K562 (cell line): ENCODE data around the gene APOC1. TPM values are rescaled to one million over a fixed set of nuclear protein-coding genes. Genes with fewer than 3 reads are reported as not detected.

Experiments used
- ATAC-seq: fragments of 200-7000 bp; cut with Tn5 transposase; 3 replicates; pipeline ENCODE4 v1.9.1; 2020; ENCODE audit warnings: moderate library complexity
- BruUV-seq: library from RNA; stranded (reverse); fragments of 400-500 nt; replicated peaks from 2 replicates; lab custom pipeline; 2021; lab: Mats Ljungman, UMichigan
- CTCF ChIA-PET: fragments of 300-600 bp; formaldehyde crosslinking; extraction: SDS; loops from one replicate; lab custom pipeline; 2021; ENCODE audit warnings: low intra/inter-chr PET ratio; lab: Yijun Ruan, JAX
- POLR2A ChIA-PET: fragments of 300-600, 350-650 bp; sonication (Branson Sonifier 250); formaldehyde crosslinking; extraction: SDS; loops from one replicate; lab custom pipeline; 2021; ENCODE audit warnings: antibody characterized with exemption, inconsistent platforms; lab: Yijun Ruan, JAX
- DNase-seq, 4 experiments: peaks; one replicate each; pipeline versions ENCODE4 v3.0.0 to v3.0.0-alpha.2; 2011 to 2018; ENCODE audit warnings: low spot score in 3 of 4, mixed read lengths in 3 of 4; ENCODE audit errors: extremely low read depth in 1 of 4
- FAIRE-seq: peaks from 2 replicates; lab custom pipeline; 2011; peaks lifted over from hg19 to GRCh38; lab: Jason Lieb, UNC
- H2AFZ ChIP-seq: 2 replicates; pipeline ENCODE4 v1.6.0; 2011; ENCODE audit warnings: low read depth, low read length, control low read depth, inconsistent platforms
- H3K27ac ChIP-seq: fragments of 200-600 bp; 3 replicates; pipeline ENCODE4 v1.8.0; 2011; ENCODE audit warnings: low read depth, mild to moderate bottlenecking, control low read depth, inconsistent platforms, low read length, moderate library complexity, mixed read lengths; ENCODE audit errors: extremely low read depth
- H3K27me3 ChIP-seq, 2 experiments: fragments of 300-600 bp in 1 of 2; 2 replicates in 1 of 2; 3 replicates in 1 of 2; pipeline versions ENCODE4 v1.6.0 to v1.8.0; 2011; ENCODE audit warnings: inconsistent platforms in 2 of 2, low read length in 2 of 2, mild to moderate bottlenecking in 1 of 2, mixed read lengths in 1 of 2, moderate library complexity in 1 of 2; ENCODE audit not compliant: control insufficient read depth in 2 of 2, insufficient read depth in 2 of 2
- H3K36me3 ChIP-seq: fragments of 300-600 bp; 3 replicates; pipeline ENCODE4 v1.8.0; 2011; ENCODE audit warnings: mild to moderate bottlenecking, low read length, inconsistent platforms; ENCODE audit not compliant: control insufficient read depth, insufficient read depth
- H3K4me1 ChIP-seq, 2 experiments: fragments of 200-600 bp in 1 of 2; replicated peaks in 1 of 2; 2 replicates in 1 of 2; 3 replicates in 1 of 2; pipeline versions ENCODE4 v1.5.1 to v1.8.0; 2011; ENCODE audit warnings: inconsistent platforms in 2 of 2, low read length in 2 of 2, mild to moderate bottlenecking in 1 of 2, mixed read lengths in 1 of 2, moderate library complexity in 1 of 2; ENCODE audit not compliant: control insufficient read depth in 2 of 2, insufficient read depth in 2 of 2
- H3K4me2 ChIP-seq: 2 replicates; pipeline ENCODE4 v1.6.1; 2011; ENCODE audit warnings: low read length, control low read depth, inconsistent platforms, mixed read lengths; ENCODE audit not compliant: insufficient read depth
- H3K4me3 ChIP-seq: fragments of 200-600 bp; sonication (generic), shearing (Covaris generic); 2 replicates; pipeline ENCODE4 v1.5.1; 2016; ENCODE audit warnings: control low read depth, inconsistent platforms
- H3K79me2 ChIP-seq: fragments of 200-600 bp; 3 replicates; pipeline ENCODE4 v1.8.0; 2011; ENCODE audit warnings: low read length, inconsistent platforms; ENCODE audit not compliant: control insufficient read depth, insufficient read depth
- H3K9ac ChIP-seq, 2 experiments: 2 replicates each; pipeline versions ENCODE4 v1.6.0 to v1.6.1; 2011; ENCODE audit warnings: low read depth in 2 of 2, low read length in 2 of 2, control low read depth in 1 of 2, inconsistent platforms in 1 of 2, mild to moderate bottlenecking in 1 of 2, mixed read lengths in 1 of 2; ENCODE audit not compliant: insufficient read depth in 1 of 2
- H3K9me1 ChIP-seq: one replicate; pipeline ENCODE4 v1.6.0; 2011; ENCODE audit warnings: inconsistent platforms, mild to moderate bottlenecking, low read length, moderate library complexity; ENCODE audit not compliant: control insufficient read depth, insufficient read depth
- H3K9me3 ChIP-seq: replicated peaks from 2 replicates; pipeline ENCODE4 v1.5.1; 2011; ENCODE audit warnings: low read depth, low read length, inconsistent platforms; ENCODE audit not compliant: control insufficient read depth, insufficient read depth
- H4K20me1 ChIP-seq: replicated peaks from 2 replicates; pipeline ENCODE4 v1.6.1; 2011; ENCODE audit warnings: low read length, inconsistent platforms, mixed read lengths; ENCODE audit not compliant: control insufficient read depth, insufficient read depth
- HNRNPK ChIP-seq: fragments of 200-400 bp; formaldehyde crosslinking; IDR thresholded peaks from one replicate; pipeline ENCODE4 v1.6.1; 2018; ENCODE audit warnings: mild to moderate bottlenecking, low read depth, low read length; ENCODE audit not compliant: poor library complexity, severe bottlenecking
- MYNN ChIP-seq, 2 experiments: sonication (generic); formaldehyde crosslinking in 1 of 2; IDR thresholded peaks; 2 replicates each; pipeline versions ENCODE4 v1.5.0 to v1.6.1; 2016 to 2020; ENCODE audit warnings: antibody characterized with exemption in 1 of 2, missing genetic modification reagents in 1 of 2
- TRIM28 ChIP-seq: fragments of 450-650 bp; IDR thresholded peaks from 2 replicates; pipeline ENCODE4 v1.6.1; 2017
- XRCC4 ChIP-seq: IDR thresholded peaks from one replicate; pipeline ENCODE4 v1.6.1; 2011; ENCODE audit not compliant: insufficient read depth, insufficient read length; ENCODE audit errors: extremely low read depth
- ZNF12 ChIP-seq: sonication (generic); formaldehyde crosslinking; IDR thresholded peaks from 2 replicates; pipeline ENCODE4 v1.4.0; 2020; ENCODE audit warnings: mild to moderate bottlenecking, missing genetic modification reagents
- ZNF318 ChIP-seq, 2 experiments: fragments of 450-650 bp; IDR thresholded peaks; 2 replicates each; pipeline ENCODE4 v1.6.1; 2016; ENCODE audit warnings: mild to moderate bottlenecking in 2 of 2, borderline replicate concordance in 1 of 2, low read depth in 1 of 2, moderate library complexity in 1 of 2
- ZNF395 ChIP-seq: fragments of 200-800 bp; sonication (Bioruptor generic); IDR thresholded peaks from 2 replicates; pipeline ENCODE4 v1.6.1; 2017; ENCODE audit warnings: missing genetic modification characterization, missing compliant biosample characterization
- ZNF583 ChIP-seq: fragments of 250-450 bp; sonication (Bioruptor Pico); IDR thresholded peaks from 2 replicates; pipeline ENCODE4 v1.4.0; 2020
- ZNF586 ChIP-seq: fragments of 450-650 bp; formaldehyde crosslinking; conservative IDR thresholded peaks from 2 replicates; pipeline ENCODE4 v1.4.0; 2020; ENCODE audit warnings: mild to moderate bottlenecking, moderate library complexity
- WGBS: fragments of 100-300 bp; shearing (Covaris generic); methylation state at CpG from one replicate; pipeline ENCODE4 v1.1.6; 2016; ENCODE audit warnings: low coverage, mixed read lengths; ENCODE audit not compliant: insufficient coverage; ENCODE audit errors: missing lambda C conversion rate; 5-methylcytosine and 5-hydroxymethylcytosine counted together
- in situ Hi-C: fragments of 300-500 bp; cut with MboI; formaldehyde crosslinking; loops from 4 replicates; pipeline ENCODE4 v1.15.0; 2018; ENCODE audit warnings: inconsistent platforms, mixed read lengths
- intact Hi-C: fragments of 100-400 bp; cut with micrococcal nuclease; formaldehyde crosslinking; loops from 2 replicates; pipeline ENCODE4 v1.14.2; 2022
- polyA plus RNA-seq, 8 experiments: library from polyadenylated mRNA; depleted of rRNA in 4 of 8; stranded (reverse) in 5 of 8; unstranded in 3 of 8; fragments of >200 nt; fragmentation: Nextera tagmentation in 2 of 8; fragmentation: Illumina TruSeq in 1 of 8; extraction: Ambion mirVana in 2 of 8; extraction: Trizol in 1 of 8; gene quantifications; 2 replicates each; pipeline versions ENCODE4 v1.2.1 to v1.2.3, GENCODE V29; 2011 to 2014; ENCODE audit warnings: inconsistent platforms in 1 of 8, missing spikeins in 1 of 8
- total RNA-seq, 7 experiments: library from RNA; depleted of rRNA in 6 of 7; stranded (reverse); fragments of >200 nt in 6 of 7; fragmentation: Illumina TruSeq in 2 of 7; extraction: Trizol in 2 of 7; gene quantifications; 2 replicates each; pipeline versions ENCODE4 v1.2.1 to v1.2.3, GENCODE V29; 2011 to 2021; ENCODE audit warnings: low replicate concordance in 1 of 7
- TF ChIP-seq, protein P1 (sequence below): fragments of 250-450 bp; sonication (Bioruptor Pico); IDR thresholded peaks from 2 replicates; pipeline ENCODE4 v1.5.0; 2021

APOC1 gene
- total and polyA plus RNA-seq, 9 of the 15 experiments (the other 6 are each of a cell fraction or from before 2014, with no cell fraction given), result 115 to 408 (median 220) TPM

- Histone ChIP-seq H3K27ac (no peak overlapping the region), H4K20me1 (no peaks in the 10 kb centered on the region), H3K9ac (no peak overlapping the region), H3K4me1 (peaks cover 0 to 20% of the 10 kb centered on the region in 2 experiments; a peak in 4 of 5 replicates), H3K79me2 (no peaks in the 10 kb centered on the region), H3K4me2 (no peak overlapping the region), H2AFZ (no peak overlapping the region), H3K9me1 (no peaks in the 10 kb centered on the region), H3K27me3 (no peaks in the 10 kb centered on the region), H3K9me3 (no peaks in the 10 kb centered on the region), H3K4me3 (no peak overlapping the region), H3K36me3 (no peaks in the 10 kb centered on the region)
- no peak for TF ChIP-seq MYNN (IDR thresholded peaks at IDR 0.05)
- TF ChIP-seq MYNN (CRISPR knock-in tag; IDR thresholded peaks at IDR 0.05), result no peak
- no peak for TF ChIP-seq HNRNPK
- no peak for TF ChIP-seq ZNF395 (CRISPR knock-in tag)
- TF ChIP-seq TRIM28, result no peak
- TF ChIP-seq ZNF318 (IDR thresholded peaks at IDR 0.05; ENCODE audit: borderline replicate concordance in 1 of 2, low read depth in 1 of 2), result no peak
- no peak for TF ChIP-seq XRCC4
- TF ChIP-seq, protein P1, sequence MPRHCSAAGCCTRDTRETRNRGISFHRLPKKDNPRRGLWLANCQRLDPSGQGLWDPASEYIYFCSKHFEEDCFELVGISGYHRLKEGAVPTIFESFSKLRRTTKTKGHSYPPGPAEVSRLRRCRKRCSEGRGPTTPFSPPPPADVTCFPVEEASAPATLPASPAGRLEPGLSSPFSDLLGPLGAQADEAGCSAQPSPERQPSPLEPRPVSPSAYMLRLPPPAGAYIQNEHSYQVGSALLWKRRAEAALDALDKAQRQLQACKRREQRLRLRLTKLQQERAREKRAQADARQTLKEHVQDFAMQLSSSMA (CRISPR knock-in tag), result no peak
- TF ChIP-seq ZNF12 (CRISPR knock-in tag), result no peak
- TF ChIP-seq ZNF583 (CRISPR knock-in tag), result no peak
- no peak for TF ChIP-seq ZNF586
- no peak for FAIRE-seq
- POLR2A ChIA-PET, result no interaction called here
- no peak for ATAC-seq
- in situ Hi-C loops, result no loop called here
- intact Hi-C loops, result no loop called here
- 73% methylated on average over 7 of the region's 7 CpGs for WGBS
- DNase-seq, result no peak
- CTCF ChIA-PET, result no interaction called here
- no TSS peak for BruUV-seq
These were observed 15.7 kb downstream of the APOC1 start for GRCh38 chr19:44930088-44930487.
